Measurements from ENCODE around the gene SIGLEC6. TPM values are rescaled to one million over a fixed set of nuclear protein-coding genes. Genes with fewer than 3 reads are reported as not detected.

SIGLEC6 gene
- total RNA-seq, 2 donors from 2014 or later: 0.26 TPM; not detected in 1

- H3K4me3 ChIP-seq: no peak overlapping the region
- DNase-seq: peak; percentile 48 to 71 (median 52)
- no peak overlapping the region for H3K27ac ChIP-seq
- intact Hi-C loops (cut with DNase I): no loop called here
- no peak for ATAC-seq
- no peaks in the 10 kb centered on the region for H3K4me1 ChIP-seq
- TF ChIP-seq CTCF (IDR thresholded peaks at IDR 0.05): no peak
- no peak for TF ChIP-seq POLR2A (IDR thresholded peaks at IDR 0.05)
- H3K27me3 ChIP-seq: no peaks in the 10 kb centered on the region
- no peaks in the 10 kb centered on the region for H3K9me3 ChIP-seq
- no peaks in the 10 kb centered on the region for H3K36me3 ChIP-seq (replicated peaks in 1 of 2; ENCODE audit: insufficient read depth in 1 of 2, low read depth in 2 of 2)
- WGBS, 2 donors: 5 to 6% methylated on average over 20 of the region's 20 CpGs
Measured at GRCh38 chr19:51552996-51553725, 21.7 kb upstream of the SIGLEC6 start.

- H3K9me3 ChIP-seq: no peaks in the 10 kb centered on the region
- TF ChIP-seq CTCF (IDR thresholded peaks at IDR 0.05) (no peak), POLR2A (IDR thresholded peaks at IDR 0.05) (no peak)
- no peak overlapping the region for H3K27ac ChIP-seq
- DNase-seq (no peak), ATAC-seq (no peak)
- no peaks in the 10 kb centered on the region for H3K27me3 ChIP-seq
- no peaks in the 10 kb centered on the region for H3K4me1 ChIP-seq
- H3K4me3 ChIP-seq: no peak overlapping the region
- no peaks in the 10 kb centered on the region for H3K36me3 ChIP-seq (replicated peaks in 1 of 2; ENCODE audit: insufficient read depth in 1 of 2, low read depth in 2 of 2)
- intact Hi-C loops (cut with DNase I): no loop called here
- 0% methylated on average over 1 of the region's 1 CpG for WGBS, 2 donors
Measured at GRCh38 chr19:51552608-51552995, 21.1 kb upstream of the SIGLEC6 start.

- DNase-seq: no peak
- H3K9me3 ChIP-seq: no peaks in the 10 kb centered on the region
- 29 to 34% methylated on average over 3 of the region's 3 CpGs for WGBS, 2 donors
- no peak overlapping the region for H3K4me3 ChIP-seq
- H3K36me3 ChIP-seq (replicated peaks in 1 of 2; ENCODE audit: insufficient read depth in 1 of 2, low read depth in 2 of 2): no peaks in the 10 kb centered on the region
- intact Hi-C loops (cut with DNase I): no loop called here
- no peaks in the 10 kb centered on the region for H3K4me1 ChIP-seq
- no peak for ATAC-seq
- no peak overlapping the region for H3K27ac ChIP-seq
- no peaks in the 10 kb centered on the region for H3K27me3 ChIP-seq
- TF ChIP-seq CTCF (IDR thresholded peaks at IDR 0.05): no peak
- no peak for TF ChIP-seq POLR2A (IDR thresholded peaks at IDR 0.05)
Measured at GRCh38 chr19:51551673-51552432, 20.4 kb upstream of the SIGLEC6 start.

DNA sequence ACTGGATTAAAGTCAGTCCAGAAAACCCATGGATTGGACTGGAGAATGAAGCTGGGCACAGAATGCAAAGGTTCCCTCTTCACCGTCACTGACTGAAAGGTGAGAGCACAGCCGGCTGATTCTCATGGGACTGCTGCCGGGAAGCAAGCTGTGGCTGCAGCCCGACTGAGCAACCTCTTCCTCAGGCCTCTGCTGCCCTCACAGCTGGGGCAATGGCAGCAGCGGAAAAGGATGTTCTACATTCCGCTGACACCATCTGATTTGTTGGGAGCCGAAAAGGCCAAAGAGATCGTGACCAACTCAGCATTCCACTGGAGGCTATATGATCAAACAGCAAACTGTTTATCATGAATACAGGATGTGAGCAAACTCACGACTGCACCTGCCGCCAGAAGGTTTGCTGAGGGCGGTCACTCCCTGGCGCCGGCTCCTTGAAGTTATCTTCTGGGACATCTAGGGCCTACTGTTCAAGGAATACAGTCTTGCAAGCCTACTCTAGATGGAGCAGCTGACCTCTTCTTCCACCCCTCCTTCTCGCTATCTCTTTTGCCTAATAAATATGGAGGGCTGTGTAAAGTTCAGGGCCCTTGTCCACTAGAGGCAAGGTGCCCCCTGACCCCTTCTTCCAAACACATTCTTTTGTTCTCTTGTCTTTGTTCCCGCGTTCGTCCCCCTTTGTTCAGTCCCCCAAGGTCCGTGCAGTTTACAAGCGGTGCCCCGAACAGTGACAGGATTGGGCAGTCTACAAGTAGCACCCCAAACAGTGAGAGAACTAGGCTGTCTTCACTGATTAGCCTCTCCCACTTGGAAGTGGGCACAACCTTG lies 19.6 kb upstream of the SIGLEC6 start:
- TF ChIP-seq POLR2A (IDR thresholded peaks at IDR 0.05) (no peak), CTCF (IDR thresholded peaks at IDR 0.05) (no peak)
- DNase-seq (no peak), ATAC-seq (no peak)
- Histone ChIP-seq H3K9me3 (no peaks in the 10 kb centered on the region), H3K27ac (no peak overlapping the region), H3K27me3 (no peaks in the 10 kb centered on the region), H3K4me3 (no peak overlapping the region), H3K36me3 (replicated peaks in 1 of 2; ENCODE audit: insufficient read depth in 1 of 2, low read depth in 2 of 2) (no peaks in the 10 kb centered on the region), H3K4me1 (no peaks in the 10 kb centered on the region)
- intact Hi-C loops (cut with DNase I): no loop called here
- 65 to 70% methylated on average over 19 to 20 of the region's 20 CpGs for WGBS, 2 donors

All from body of pancreas (tissue), 4 donors.